ENCODE results near the gene SH3BP5L.
"Not testable (repeated sequence)": the region's sequence is repeated elsewhere in the genome, so short reads cannot be mapped to it uniquely, and the experiment has no call there.

SH3BP5L gene

GRCh38 chr1:248837045-248837780 lies 11.5 kb upstream of the SH3BP5L start:
- no peak for TF ChIP-seq CTCF (IDR thresholded peaks at IDR 0.05; ENCODE audit: low read depth, low read length)
- DNase-seq (ENCODE audit: extremely low read depth, low read depth), result no peak

DNA sequence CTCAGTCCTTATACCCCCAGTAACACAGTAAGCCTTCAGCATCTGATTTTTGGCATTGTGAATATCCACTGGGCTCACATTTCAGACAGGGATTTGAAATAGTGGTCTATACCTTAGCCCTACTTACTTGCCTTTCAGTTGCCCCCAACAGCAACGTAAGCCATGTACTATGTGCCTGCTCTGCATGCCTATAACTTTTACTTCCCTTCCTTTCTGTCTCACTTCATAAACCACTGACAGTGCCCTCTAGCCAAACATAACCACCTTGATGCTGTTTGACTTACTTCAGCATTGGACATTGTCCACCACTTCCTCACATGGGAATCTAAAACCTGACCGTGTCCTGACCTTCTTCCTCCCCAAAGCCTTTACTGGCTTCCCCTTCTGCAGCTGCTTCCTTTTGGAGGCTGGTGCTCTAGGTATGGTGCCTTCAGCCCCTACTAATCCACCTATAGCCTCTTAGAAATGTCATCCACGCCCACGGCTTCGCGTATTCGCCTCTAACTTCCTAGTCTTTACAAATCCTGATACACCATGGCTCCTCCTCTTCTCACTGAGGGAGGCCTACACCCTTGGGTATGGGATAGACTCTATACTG lies 8.7 kb upstream of the SH3BP5L start:
- no peak for TF ChIP-seq CTCF (IDR thresholded peaks at IDR 0.05; ENCODE audit: low read depth, low read length)
- DNase-seq (ENCODE audit: extremely low read depth, low read depth), result no peak

DNA sequence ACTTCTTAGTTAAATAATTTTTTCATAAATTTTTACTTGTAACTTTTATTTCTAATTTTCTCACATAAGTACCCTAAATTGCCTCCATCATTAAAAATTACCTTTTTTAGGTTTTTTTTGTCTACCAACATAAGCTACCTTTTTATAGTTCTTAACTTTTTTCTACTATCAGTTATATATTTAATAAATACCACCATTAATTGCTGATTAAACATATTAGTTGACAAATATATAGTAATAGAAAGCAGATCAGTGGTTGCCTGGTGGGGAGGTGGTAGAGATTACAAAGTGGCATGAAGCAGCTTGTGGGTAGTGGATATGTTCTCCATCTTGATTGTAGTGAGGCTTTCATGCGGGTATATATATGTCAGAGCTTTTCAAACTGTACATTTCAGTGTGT lies 6.1 kb upstream of the SH3BP5L start:
- DNase-seq (ENCODE audit: extremely low read depth, low read depth), result no peak
- TF ChIP-seq CTCF (IDR thresholded peaks at IDR 0.05; ENCODE audit: low read depth, low read length), result no peak

DNA sequence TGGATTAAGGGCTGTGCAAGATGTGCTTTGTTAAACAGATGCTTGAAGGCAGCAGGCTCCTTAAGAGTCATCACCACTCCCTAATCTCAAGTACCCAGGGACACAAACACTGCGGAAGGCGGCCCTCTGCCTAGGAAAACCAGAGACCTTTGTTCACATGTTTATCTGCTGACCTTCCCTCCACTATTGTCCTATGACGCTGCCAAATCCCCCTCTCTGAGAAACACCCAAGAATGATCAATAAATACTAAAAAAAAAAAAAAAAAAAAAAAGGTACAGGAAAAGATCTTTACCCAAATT lies 5.0 kb upstream of the SH3BP5L start:
- not testable (repeated sequence) for DNase-seq (ENCODE audit: extremely low read depth, low read depth)

GRCh38 chr1:248828845-248829244 lies 3.1 kb upstream of the SH3BP5L start:
- no peak for DNase-seq (ENCODE audit: extremely low read depth, low read depth)
- no peak for TF ChIP-seq CTCF (IDR thresholded peaks at IDR 0.05; ENCODE audit: low read depth, low read length)

GRCh38 chr1:248825573-248825908 lies 174 bp downstream of the SH3BP5L start:
- TF ChIP-seq CTCF (IDR thresholded peaks at IDR 0.05; ENCODE audit: low read depth, low read length), result no peak
- DNase-seq (ENCODE audit: extremely low read depth, low read depth), result no peak

- no peak for TF ChIP-seq CTCF (IDR thresholded peaks at IDR 0.05; ENCODE audit: low read depth, low read length)
- no peak for DNase-seq (ENCODE audit: extremely low read depth, low read depth)
Measured at GRCh38 chr1:248825136-248825535, 579 bp downstream of the SH3BP5L start.

GRCh38 chr1:248824701-248825100 lies 1.0 kb downstream of the SH3BP5L start:
- DNase-seq (ENCODE audit: extremely low read depth, low read depth), result no peak
- TF ChIP-seq CTCF (IDR thresholded peaks at IDR 0.05; ENCODE audit: low read depth, low read length), result no peak

All from AG09319 (cell line).